ENCODE measurements around the gene PSMA4.
"Not testable (repeated sequence)": the region's sequence is repeated elsewhere in the genome, so short reads cannot be mapped to it uniquely, and the experiment has no call there.

Gene PSMA4

DNA sequence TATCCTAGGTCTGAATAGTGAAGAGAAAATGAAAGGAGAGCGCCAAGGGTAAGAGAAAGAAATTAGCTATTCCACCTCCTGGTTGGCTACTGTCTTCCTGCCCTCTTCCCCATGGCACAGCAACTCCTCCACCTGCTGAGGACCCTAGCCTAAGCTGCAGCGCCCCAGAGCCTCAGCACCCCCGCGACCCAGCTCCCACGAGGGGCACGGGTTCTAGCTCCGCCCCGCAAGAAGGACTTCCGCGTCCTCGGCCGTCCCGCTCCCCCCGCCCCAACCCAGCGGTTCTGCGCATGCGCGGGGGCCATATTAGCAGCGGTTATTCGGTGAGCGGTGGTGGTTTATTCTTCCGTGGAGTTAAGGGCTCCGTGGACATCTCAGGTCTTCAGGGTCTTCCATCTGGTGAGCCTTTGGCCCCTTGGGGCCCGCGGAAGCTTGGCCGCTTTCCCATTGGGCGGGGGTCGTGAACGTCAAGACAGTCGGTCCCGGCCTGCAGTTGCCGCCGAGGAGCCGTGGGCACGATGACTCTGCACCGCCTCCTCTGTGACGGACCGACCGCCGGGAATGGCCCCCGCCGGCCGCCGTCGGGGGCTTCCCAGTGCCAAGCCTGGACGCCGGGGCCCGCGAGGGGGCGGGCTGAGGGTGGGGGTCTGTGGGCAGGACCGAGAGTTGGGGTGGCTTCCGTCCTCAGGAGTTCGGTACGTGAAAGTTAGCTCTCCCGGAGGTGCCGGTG is at the start of gene PSMA4:
PSMA4 (plus strand) TSS at position 304 of the 730 bp plus-strand sequence. CDS start 1,484 bp downstream, outside the sequence.
- DNase-seq = peak; percentile 95

DNA sequence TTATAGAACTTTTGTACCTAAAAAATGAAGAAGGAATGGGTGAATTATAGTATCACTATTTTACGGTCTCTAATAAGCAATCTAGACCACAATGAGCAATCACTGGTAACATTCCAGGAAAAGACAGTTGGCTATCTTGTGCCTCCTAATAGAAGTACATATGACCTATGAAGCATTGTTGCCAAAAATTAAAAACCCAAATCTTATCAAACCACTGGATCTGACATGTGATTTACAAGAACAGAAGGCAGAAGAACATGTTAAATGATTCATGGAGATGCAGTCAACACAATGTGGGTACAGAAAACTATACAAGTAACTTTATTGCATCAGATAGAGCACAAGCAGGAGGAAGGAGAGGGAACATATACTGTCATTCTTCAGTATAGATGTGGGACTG is 47.4 kb upstream of the PSMA4 start:
- DNase-seq = no peak

DNA sequence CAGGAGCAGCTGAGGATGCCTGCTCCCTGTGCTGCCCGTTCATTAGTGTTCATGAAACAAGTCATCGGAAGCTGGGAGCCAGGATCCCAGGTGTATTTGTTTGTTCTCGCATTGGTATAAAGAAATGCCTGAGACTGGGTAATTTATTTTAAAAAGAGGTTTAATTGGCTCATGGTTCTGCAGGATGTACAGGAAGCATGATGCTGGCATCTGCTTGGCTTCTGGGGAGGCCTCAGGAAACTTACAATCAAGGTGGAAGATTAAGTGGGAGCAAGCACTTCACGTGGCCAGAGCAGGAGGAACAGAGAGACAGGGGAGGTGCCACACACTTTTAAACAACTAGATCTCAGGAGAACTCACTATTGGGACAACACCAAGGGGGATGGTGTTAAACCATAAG is 38.4 kb upstream of the PSMA4 start:
- no peak for DNase-seq

DNA sequence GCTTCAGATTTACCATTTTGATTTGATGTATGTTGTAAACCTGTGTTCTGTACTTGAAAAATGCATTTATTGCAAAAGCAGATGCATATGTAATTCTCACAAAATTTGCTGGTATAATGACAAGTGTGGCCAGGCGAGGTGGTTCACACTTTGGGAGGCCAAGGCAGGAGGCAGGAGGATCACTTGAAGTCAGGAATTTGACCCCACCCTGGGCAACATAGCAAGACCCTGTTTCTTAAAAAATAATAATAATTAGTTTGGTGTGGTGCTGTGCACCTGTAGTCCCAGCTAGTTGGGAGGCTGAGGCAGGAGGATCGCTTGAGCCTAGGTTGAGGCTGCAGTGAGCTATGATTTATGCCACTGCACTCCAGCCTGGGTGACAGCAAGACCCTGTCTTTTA is 37.6 kb upstream of the PSMA4 start:
- no peak for DNase-seq

DNA sequence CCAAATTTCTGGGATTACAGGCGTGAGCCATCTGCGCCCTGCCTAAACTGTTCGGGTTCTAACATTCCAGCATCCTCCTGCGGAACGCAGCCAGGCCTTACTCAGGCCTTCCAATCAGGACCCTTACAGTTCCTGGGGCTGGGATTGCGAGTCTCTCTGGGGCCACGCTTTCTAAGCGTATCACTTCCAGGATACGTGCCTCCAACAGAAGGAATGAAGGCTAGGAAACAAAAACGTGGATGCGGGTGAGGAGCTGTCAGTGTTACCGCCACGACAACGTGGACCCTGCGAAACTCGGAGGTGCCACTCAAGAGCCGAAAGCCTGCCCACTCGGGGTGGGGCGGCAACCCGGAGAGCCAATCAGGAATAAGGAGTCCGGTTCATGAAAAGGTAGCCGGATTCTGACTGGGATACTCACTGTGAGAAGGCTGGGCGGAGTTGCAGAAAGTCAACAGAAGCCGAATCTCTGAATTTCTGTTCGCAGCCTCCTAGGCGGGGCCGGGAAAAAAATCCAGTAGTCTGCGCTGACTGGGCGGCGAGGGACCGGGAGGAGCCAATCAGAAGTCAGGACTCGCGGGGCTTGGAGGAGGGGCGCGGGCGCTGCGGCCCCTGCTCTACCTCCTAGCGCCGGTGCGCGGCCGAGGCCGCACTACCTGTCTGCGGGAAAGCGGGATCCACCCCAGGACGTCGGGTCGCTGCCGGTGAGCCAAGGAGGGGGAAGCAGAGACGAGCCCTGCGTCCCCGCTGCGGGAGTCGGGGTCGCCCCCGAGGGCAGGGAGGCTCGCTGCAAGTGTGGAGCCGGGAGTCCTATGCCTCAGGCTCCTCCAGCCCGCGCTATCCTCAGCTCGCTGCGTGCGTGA is 33.0 kb upstream of the PSMA4 start, which contains the start of gene HYKK:
HYKK (plus strand) TSS at position 607 of the 860 bp plus-strand sequence. CDS start 5,512 bp downstream, outside the sequence.
- peak; percentile 88 for DNase-seq

GRCh38 chr15:78507831-78508160 is 32.4 kb upstream of the PSMA4 start:
- DNase-seq = no peak

DNA sequence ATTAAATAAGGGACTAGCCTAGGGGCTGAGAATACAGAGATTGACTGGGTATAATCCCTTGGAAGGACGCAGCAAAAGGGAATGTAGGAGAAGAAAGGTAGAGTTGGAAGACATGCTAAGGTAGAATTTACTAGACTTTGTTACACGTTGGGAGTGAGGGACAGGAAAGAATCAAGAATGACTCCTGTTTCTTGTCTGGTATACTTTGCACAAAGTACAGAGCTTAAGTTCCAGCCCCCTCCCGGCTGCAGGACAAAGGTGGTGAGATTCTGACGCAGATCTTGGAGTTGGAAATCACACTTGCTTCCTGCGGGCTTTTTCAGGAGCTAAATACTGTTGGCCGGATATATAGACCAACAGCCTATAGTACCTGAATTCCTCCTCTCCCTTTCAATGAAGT is 32.0 kb upstream of the PSMA4 start:
- DNase-seq = no peak

- DNase-seq = peak; percentile 4
These were observed 30.4 kb upstream of the PSMA4 start for GRCh38 chr15:78509726-78510312.

- DNase-seq = not testable (repeated sequence)
These were observed 20.2 kb upstream of the PSMA4 start for GRCh38 chr15:78520035-78520434.

DNA sequence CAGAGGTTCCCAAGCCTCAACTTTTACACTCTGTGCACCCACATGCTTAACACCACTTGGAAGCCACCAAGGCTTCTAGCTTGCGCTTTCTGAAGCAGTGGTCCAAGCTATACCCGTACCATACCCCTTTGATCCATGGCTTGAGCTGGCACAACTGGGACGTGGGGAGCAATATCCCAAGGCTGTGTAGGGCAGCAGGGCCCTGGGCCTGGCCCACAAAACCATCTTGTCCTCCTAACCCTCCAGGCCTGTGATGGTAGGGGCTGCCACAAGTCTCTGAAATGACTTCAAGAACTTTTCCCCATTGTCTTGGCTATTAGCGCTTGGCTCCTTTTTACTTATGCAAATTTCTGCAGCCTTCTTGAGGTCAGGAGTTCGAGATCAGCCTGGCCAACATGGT is 16.0 kb upstream of the PSMA4 start:
- DNase-seq = no peak

DNA sequence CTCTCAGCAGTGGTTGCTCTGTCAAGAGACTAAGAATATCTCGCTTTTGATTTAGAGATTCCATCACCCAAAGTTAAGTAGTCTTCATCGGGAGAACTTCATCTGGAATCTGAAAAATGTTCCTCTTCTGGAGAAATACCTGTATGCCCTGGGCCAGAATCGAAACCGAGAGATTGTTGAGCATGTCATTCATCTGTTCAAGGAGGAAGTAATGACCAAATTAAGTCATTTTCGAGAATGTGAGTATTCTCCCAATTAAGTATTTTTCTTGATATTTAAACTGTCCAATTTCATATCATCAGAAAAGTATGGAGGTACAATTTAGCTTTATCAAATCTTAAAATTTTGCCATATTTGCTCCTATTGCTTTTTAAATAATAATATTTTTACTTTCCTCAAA is 12.9 kb upstream of the PSMA4 start:
- no peak for DNase-seq

GRCh38 chr15:78533331-78533730 is 6.9 kb upstream of the PSMA4 start:
- no peak for DNase-seq

- DNase-seq = no peak
These were observed 4.1 kb upstream of the PSMA4 start for GRCh38 chr15:78536134-78536533.

DNA sequence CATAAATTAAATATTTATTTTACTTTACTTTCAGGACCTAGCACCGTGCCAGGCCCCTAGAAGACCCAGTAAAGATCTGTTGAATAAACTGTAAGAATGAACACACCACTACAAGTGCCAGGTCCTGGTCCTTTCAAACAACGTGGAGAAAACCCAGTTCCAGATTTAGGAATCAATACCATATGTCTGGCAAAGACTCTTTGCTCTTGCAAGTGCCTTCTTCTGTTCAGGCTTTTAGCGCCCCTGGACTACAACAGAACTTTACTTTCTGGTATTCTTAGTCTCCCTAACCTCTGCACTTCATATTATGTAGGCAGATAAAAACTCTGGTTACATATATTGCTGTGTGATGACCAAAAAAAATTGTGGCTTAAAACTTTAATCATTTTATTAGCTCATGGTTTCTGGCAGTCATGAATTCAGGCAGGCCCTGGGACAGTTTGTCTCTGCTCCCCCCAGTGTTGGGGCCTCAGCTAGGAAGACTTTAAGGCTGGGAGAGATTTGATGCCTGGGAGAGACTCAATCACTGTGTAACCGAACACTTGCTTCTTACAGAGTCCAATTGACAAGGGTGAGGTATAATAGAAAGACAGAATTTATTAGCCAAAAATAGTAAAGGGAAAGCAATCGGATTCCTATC is 2.9 kb upstream of the PSMA4 start:
- DNase-seq = no peak

GRCh38 chr15:78538358-78538757 is 1.9 kb upstream of the PSMA4 start:
- DNase-seq = no peak

- not testable (repeated sequence) for DNase-seq
These were observed 642 bp upstream of the PSMA4 start for GRCh38 chr15:78539464-78540140.

DNA sequence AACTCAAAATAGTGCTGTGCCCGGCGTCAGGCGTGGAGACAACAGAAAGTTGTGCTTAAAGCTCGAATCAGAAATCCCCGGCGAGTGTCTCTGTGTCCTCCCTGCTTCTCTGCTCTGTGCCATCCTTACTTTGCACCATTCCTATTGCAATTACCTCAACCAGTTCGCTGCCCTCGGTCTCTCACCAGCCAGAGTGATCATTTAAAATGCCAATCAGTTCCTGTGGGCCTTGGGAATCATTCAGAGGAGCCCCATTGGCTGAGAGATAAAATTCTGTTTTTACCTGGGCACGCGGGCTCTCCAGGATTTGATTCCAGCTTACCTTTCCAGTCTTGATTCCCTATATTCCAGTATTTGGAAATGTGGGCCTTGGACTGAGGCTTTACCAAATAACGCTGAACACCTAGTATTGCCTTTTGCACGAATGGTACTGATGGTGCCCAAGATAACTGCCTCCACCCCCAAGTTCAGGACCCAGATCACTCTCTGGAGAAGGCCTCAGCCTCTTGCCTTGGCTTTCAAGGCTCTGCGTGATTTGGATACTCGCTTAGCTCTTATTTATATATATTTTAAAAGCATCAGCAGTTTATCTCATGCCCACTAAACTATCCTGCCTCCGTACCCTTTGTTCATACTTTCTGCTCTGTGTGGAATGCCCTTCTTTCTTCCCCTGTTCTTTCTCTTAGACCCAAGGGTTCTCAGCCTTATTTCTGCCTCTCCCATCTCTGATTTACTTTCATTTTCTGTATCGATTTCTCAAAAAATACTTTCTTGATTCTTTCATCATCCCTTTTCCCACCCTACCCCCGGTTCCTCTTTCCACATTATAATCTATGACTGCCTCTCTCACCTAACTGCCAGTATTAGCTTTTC is 863 bp downstream of the PSMA4 start:
- DNase-seq = no peak

- no peak for DNase-seq
These were observed 1.4 kb downstream of the PSMA4 start for GRCh38 chr15:78541744-78542034.

DNA sequence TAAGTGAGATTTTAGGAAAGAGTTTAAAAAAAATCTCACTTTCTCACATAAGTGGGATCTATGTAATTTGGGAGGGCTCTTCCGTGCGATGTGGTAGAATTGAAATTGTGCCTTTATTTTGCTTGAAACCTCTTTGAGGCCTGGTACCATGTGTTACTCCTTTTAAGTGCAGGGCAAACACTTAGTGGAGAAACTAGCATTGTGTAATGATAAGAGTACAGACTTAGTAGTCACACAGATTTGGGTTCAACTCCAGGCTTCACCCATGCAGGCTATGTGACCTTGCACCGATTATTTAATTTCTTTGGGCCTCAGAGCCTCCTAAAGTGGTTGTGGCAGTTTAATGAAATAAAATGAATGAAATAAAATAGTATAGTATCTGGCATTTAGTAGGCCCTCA is 2.4 kb downstream of the PSMA4 start:
- no peak for DNase-seq

DNA sequence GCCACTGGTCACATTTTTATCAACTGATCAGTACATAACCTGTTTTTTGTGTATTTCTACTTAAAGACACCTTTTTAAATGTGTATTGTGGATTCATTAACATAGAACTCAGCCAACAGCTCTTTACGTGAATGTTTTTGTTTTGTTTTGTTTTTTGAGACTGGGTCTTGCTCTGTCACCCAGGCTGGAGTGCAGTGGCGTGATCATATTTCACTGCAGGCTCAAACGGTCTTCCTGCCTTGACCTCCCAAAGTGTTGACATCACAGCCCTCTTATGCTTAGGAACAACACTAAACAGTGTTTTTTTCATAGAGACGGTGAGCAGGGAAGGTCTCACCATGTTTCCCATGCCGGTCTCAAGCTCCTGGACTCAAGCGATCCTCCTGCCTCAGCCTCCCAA is 9.9 kb downstream of the PSMA4 start:
- no peak for DNase-seq

DNA sequence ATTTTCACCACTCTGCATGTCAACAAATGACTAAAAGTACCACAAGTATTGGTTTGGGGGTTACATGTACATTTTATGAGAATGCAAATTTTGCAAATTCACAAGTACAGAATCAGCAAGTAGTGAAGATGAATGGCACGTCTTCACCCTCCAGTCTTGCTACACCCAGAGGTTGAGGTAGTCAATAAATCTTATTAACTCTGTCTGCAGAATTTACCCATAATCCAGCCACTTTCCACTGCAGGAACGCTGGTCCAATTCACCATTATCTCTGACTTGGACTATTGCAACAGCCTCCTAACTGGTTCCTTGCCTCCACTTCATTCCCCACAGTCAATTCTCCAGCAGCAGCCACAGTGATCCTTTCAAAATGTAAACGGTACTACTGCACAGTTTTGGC is 10.6 kb downstream of the PSMA4 start:
- no peak for DNase-seq

GRCh38 chr15:78551902-78552301 is 11.7 kb downstream of the PSMA4 start:
- DNase-seq = no peak
